Measurements from ENCODE around the gene COL17A1. TPM values are rescaled to one million over a fixed set of nuclear protein-coding genes. Genes with fewer than 3 reads are reported as not detected.
A peak's percentile ranks its signal among the peaks of the same experiment; 100 is the strongest.

The COL17A1 gene
- total RNA-seq, 1 experiment from 2014 or later, result 0.26 TPM

DNA sequence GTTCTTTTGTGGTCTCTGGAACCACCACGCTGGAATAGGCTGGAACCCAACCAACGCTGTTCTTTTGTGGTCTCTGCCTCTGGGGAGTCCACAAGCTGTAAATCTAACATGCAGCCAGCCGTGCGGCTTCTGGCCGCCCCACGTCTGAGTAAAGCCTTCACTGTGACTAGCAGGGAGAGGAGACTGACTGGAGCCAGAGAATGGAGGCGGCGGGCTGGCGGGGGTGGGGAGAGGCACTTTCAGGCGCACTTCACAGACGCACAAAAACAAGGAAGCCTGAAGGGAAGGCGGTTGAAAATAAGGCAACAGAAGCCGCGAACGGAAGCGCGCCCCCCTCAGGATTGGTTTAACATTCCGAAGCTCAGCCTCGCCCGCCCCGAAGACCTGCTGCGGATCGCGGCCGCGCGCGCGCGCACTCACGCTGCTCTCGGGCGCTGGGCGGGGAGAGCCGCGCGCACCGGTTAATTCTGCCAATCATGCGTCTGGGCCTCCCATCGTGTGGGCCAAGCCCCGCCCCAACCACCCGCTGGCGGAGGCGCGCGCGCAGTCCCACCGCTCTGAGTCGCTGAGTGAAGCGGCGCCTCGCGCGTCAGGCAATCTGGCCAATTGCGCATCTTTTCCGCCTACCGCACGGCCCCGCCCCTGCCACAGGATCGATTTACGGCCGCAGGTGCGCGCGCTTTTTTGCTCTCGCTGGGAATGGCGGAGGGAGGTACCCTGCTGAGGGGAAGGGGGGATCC is 36.0 kb upstream of the COL17A1 start, which contains the start of gene SFR1:
SFR1 (plus strand) TSS at position 687 of the 740 bp plus-strand sequence; CDS start at position 700, 13 bp downstream.
- intact Hi-C loops (cut with micrococcal nuclease; ENCODE audit: unreplicated experiment) (loop anchor here (2.0 to 5.0 kb wide), 2 partner anchors 74 to 237 kb away; no protein-coding TSS in a partner anchor), in situ Hi-C loops (cut with HindIII; ENCODE audit: low pct_unique_long_range_greater_than_20kb, low sequenced_read_pairs) (no loop called here)
- Histone ChIP-seq H3K36me3 (ENCODE audit: control insufficient read depth, insufficient read depth, low read length) (no peaks in the 10 kb centered on the region), H3K27me3 (ENCODE audit: control insufficient read depth, insufficient read depth, low read length) (no peaks in the 10 kb centered on the region), H3K4me1 (ENCODE audit: control insufficient read depth, insufficient read depth, low read length) (peaks cover 24% of the 10 kb centered on the region), H3K27ac (ENCODE audit: low read length) (peak within 1 kb of the TSS; percentile 93), H3K4me3 (ENCODE audit: low read depth in 2 of 2, low read length in 2 of 2) (peak within 1 kb of the TSS; percentile 83 to 89), H3K9me3 (ENCODE audit: control insufficient read depth, insufficient read depth, low read depth, low read length) (no peaks in the 10 kb centered on the region)
- BruUV-seq (replicated peaks), result no TSS peak
- ChIA-PET POLR2A (interaction anchor here (0.6 to 1.1 kb wide), 8 partner anchors 10 to 204 kb away, joined by 3 to 19 read pairs (median 4); partner anchors contain the start of gene STN1), CTCF (interaction anchor here (0.6 to 0.9 kb wide), 3 partner anchors 64 to 792 kb away, joined by 3 read pairs; no protein-coding TSS in a partner anchor)
- DNase-seq (ENCODE audit: low read depth, low spot score), result peak; percentile 90
- ATAC-seq, result peak; percentile 95
- TF ChIP-seq SIN3A (IDR thresholded peaks at IDR 0.05; ENCODE audit: borderline replicate concordance, insufficient read depth, low read depth, low read length) (peak; percentile 87), POLR2AphosphoS5 (IDR thresholded peaks at IDR 0.05; ENCODE audit: low read depth, low read length) (peak; percentile 94), REST (IDR thresholded peaks at IDR 0.05; ENCODE audit: insufficient read depth in 1 of 2, low read depth in 2 of 2, low read length in 1 of 2) (no peak), TCF7L2 (IDR thresholded peaks at IDR 0.05; ENCODE audit: low read depth, low read length) (no peak)
- TF ChIP-seq, protein P1, sequence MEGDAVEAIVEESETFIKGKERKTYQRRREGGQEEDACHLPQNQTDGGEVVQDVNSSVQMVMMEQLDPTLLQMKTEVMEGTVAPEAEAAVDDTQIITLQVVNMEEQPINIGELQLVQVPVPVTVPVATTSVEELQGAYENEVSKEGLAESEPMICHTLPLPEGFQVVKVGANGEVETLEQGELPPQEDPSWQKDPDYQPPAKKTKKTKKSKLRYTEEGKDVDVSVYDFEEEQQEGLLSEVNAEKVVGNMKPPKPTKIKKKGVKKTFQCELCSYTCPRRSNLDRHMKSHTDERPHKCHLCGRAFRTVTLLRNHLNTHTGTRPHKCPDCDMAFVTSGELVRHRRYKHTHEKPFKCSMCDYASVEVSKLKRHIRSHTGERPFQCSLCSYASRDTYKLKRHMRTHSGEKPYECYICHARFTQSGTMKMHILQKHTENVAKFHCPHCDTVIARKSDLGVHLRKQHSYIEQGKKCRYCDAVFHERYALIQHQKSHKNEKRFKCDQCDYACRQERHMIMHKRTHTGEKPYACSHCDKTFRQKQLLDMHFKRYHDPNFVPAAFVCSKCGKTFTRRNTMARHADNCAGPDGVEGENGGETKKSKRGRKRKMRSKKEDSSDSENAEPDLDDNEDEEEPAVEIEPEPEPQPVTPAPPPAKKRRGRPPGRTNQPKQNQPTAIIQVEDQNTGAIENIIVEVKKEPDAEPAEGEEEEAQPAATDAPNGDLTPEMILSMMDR (IDR thresholded peaks at IDR 0.05), result peak; percentile 93

GRCh38 chr10:104120903-104121484 is 35.3 kb upstream of the COL17A1 start:
- DNase-seq (ENCODE audit: low read depth, low spot score), result peak; percentile 81
- CTCF ChIA-PET, result interaction anchor here (0.6 to 0.9 kb wide), 7 partner anchors 56 to 792 kb away, joined by 3 to 11 read pairs (median 4); no protein-coding TSS in a partner anchor
- Histone ChIP-seq H3K36me3 (ENCODE audit: control insufficient read depth, insufficient read depth, low read length) (no peaks in the 10 kb centered on the region), H3K27ac (ENCODE audit: low read length) (peak overlapping the region; percentile 91), H3K9me3 (ENCODE audit: control insufficient read depth, insufficient read depth, low read depth, low read length) (no peaks in the 10 kb centered on the region), H3K27me3 (ENCODE audit: control insufficient read depth, insufficient read depth, low read length) (no peaks in the 10 kb centered on the region), H3K4me1 (ENCODE audit: control insufficient read depth, insufficient read depth, low read length) (peaks cover 24% of the 10 kb centered on the region), H3K4me3 (ENCODE audit: low read depth in 2 of 2, low read length in 2 of 2) (peak overlapping the region; percentile 83 to 89)
- TF ChIP-seq POLR2AphosphoS5 (IDR thresholded peaks at IDR 0.05; ENCODE audit: low read depth, low read length) (0 out of 2 replicates have a peak, but pooled peaks have one; percentile 10), REST (IDR thresholded peaks at IDR 0.05; ENCODE audit: insufficient read depth in 1 of 2, low read depth in 2 of 2, low read length in 1 of 2) (no peak), SIN3A (IDR thresholded peaks at IDR 0.05; ENCODE audit: borderline replicate concordance, insufficient read depth, low read depth, low read length) (no peak)
- TF ChIP-seq, protein P1 (IDR thresholded peaks at IDR 0.05), result no peak
- intact Hi-C loops (cut with micrococcal nuclease; ENCODE audit: unreplicated experiment), result loop anchor here (5.0 kb wide), 1 partner anchor 74 kb away; no protein-coding TSS in a partner anchor
- peak; percentile 71 for ATAC-seq
- POLR2A ChIA-PET, result interaction anchor here (0.6 to 1.0 kb wide), 15 partner anchors 9 to 722 kb away, joined by 3 to 19 read pairs (median 4); partner anchors contain the start of gene STN1
- BruUV-seq (replicated peaks), result TSS peak; percentile 98
- in situ Hi-C loops (cut with HindIII; ENCODE audit: low pct_unique_long_range_greater_than_20kb, low sequenced_read_pairs), result no loop called here

All from Panc1 (cell line).